Loucy (cell line): ENCODE measurements around the gene CARS2.

Experiments used
- H2AFZ ChIP-seq: fragments of 200-600 bp; sonication (generic); 2 replicates; pipeline ENCODE4 v1.6.0; 2016; ENCODE audit warnings: antibody characterized with exemption, mild to moderate bottlenecking, low read length, moderate library complexity
- H3F3A ChIP-seq: fragments of 200-600 bp; 2 replicates; pipeline ENCODE4 v1.6.0; 2016; ENCODE audit warnings: antibody characterized with exemption, low read depth, mild to moderate bottlenecking
- H3K27me3 ChIP-seq: fragments of 200-600 bp; sonication (generic); 2 replicates; pipeline ENCODE4 v1.6.1; 2014; ENCODE audit warnings: low read length, mild to moderate bottlenecking; ENCODE audit not compliant: insufficient read depth, poor library complexity, severe bottlenecking
- H3K36me3 ChIP-seq: fragments of 200-600 bp; sonication (generic); 2 replicates; pipeline ENCODE4 v1.6.1; 2016; ENCODE audit warnings: low read length; ENCODE audit not compliant: insufficient read depth
- H3K4me1 ChIP-seq: fragments of 200-600 bp; sonication (generic); 2 replicates; pipeline ENCODE4 v1.5.1; 2014; ENCODE audit warnings: low read length, mild to moderate bottlenecking; ENCODE audit not compliant: insufficient read depth, poor library complexity, severe bottlenecking
- H3K4me2 ChIP-seq: fragments of 200-600 bp; sonication (generic); 2 replicates; pipeline ENCODE4 v1.6.0; 2014; ENCODE audit warnings: antibody characterized with exemption, low read length, low read depth, mild to moderate bottlenecking; ENCODE audit not compliant: poor library complexity, severe bottlenecking
- H3K4me3 ChIP-seq: fragments of 200-600 bp; sonication (generic); 2 replicates; pipeline ENCODE4 v1.5.1; 2014; ENCODE audit warnings: low read length, mild to moderate bottlenecking, mixed read lengths; ENCODE audit not compliant: poor library complexity, severe bottlenecking
- H3K79me2 ChIP-seq: fragments of 200-600 bp; sonication (generic); 2 replicates; pipeline ENCODE4 v1.6.1; 2014; ENCODE audit warnings: low read length; ENCODE audit not compliant: insufficient read depth
- H3K9ac ChIP-seq: fragments of 200-600 bp; sonication (generic); 2 replicates; pipeline ENCODE4 v1.6.0; 2014; ENCODE audit warnings: mild to moderate bottlenecking, low read depth, low read length, moderate library complexity; ENCODE audit not compliant: poor library complexity, severe bottlenecking
- H3K9me2 ChIP-seq: fragments of 200-600 bp; sonication (generic); replicated peaks from 2 replicates; pipeline ENCODE4 v1.6.1; 2016; ENCODE audit warnings: low read depth, low read length, mixed read lengths
- H3K9me3 ChIP-seq: fragments of 200-600 bp; sonication (generic); 2 replicates; pipeline ENCODE4 v1.6.1; 2014; ENCODE audit warnings: mild to moderate bottlenecking, antibody characterized with exemption, low read length, low read depth; ENCODE audit not compliant: insufficient read depth
- H4K20me1 ChIP-seq: fragments of 200-600 bp; sonication (generic); 2 replicates; pipeline ENCODE4 v1.6.0; 2014; ENCODE audit warnings: antibody characterized with exemption, low read length, mild to moderate bottlenecking; ENCODE audit not compliant: insufficient read depth, poor library complexity, severe bottlenecking
- EZH2phosphoT487 ChIP-seq: fragments of 200-600 bp; IDR thresholded peaks from 2 replicates; pipeline ENCODE4 v1.6.1; 2018; ENCODE audit warnings: antibody characterized with exemption, mild to moderate bottlenecking, moderate library complexity, borderline replicate concordance
- TF ChIP-seq, protein P1 (sequence below): fragments of 200-600 bp; sonication (generic); conservative IDR thresholded peaks from 2 replicates; pipeline ENCODE4 v1.5.1; 2014; ENCODE audit warnings: mild to moderate bottlenecking, antibody characterized with exemption, low read length

Gene CARS2

DNA sequence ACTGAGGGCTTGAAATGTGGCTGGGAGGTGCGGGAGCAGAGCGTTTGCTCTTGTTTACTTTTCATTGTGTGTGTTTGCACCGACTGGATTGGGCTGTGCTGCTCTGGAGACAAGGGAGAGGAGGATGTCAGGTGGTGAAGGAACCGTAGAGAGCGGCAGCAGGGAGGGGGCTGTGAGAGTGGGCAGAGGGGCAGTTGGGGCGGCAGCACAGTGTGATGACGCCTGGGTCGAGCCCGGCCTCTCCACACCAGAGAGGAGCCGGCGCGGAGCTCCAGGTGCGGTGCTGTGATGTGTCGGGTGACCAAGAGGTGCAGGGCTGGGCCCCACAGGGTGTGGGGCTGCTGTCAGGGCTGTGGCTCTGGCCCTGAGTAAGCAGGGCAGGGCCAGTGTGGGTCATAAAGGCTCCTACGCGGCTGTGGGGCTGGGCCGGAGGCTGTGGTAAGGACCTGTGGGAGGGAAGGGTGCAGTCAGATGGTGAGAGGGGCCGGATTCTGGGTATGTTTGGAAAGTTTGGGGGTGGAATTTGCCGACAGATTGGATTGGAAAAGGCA, 80.1 kb downstream of the CARS2 start:
- H3K27me3 ChIP-seq: no peaks in the 10 kb centered on the region
- TF ChIP-seq EZH2phosphoT487: no peak
- TF ChIP-seq, protein P1, sequence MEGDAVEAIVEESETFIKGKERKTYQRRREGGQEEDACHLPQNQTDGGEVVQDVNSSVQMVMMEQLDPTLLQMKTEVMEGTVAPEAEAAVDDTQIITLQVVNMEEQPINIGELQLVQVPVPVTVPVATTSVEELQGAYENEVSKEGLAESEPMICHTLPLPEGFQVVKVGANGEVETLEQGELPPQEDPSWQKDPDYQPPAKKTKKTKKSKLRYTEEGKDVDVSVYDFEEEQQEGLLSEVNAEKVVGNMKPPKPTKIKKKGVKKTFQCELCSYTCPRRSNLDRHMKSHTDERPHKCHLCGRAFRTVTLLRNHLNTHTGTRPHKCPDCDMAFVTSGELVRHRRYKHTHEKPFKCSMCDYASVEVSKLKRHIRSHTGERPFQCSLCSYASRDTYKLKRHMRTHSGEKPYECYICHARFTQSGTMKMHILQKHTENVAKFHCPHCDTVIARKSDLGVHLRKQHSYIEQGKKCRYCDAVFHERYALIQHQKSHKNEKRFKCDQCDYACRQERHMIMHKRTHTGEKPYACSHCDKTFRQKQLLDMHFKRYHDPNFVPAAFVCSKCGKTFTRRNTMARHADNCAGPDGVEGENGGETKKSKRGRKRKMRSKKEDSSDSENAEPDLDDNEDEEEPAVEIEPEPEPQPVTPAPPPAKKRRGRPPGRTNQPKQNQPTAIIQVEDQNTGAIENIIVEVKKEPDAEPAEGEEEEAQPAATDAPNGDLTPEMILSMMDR: no peak
- no peak overlapping the region for H3K4me3 ChIP-seq
- peaks cover 52% of the 10 kb centered on the region; the same call in 1 of the 2 replicates for H3K36me3 ChIP-seq
- no peak overlapping the region for H3K9ac ChIP-seq
- no peak overlapping the region for H3K4me2 ChIP-seq
- H3K9me3 ChIP-seq: no peaks in the 10 kb centered on the region
- no peak overlapping the region for H2AFZ ChIP-seq
- H4K20me1 ChIP-seq: peaks cover 12% of the 10 kb centered on the region
- H3F3A ChIP-seq: no peaks in the 10 kb centered on the region
- H3K4me1 ChIP-seq: no peaks in the 10 kb centered on the region
- H3K9me2 ChIP-seq: no peaks in the 10 kb centered on the region
- peaks cover 40% of the 10 kb centered on the region for H3K79me2 ChIP-seq

DNA sequence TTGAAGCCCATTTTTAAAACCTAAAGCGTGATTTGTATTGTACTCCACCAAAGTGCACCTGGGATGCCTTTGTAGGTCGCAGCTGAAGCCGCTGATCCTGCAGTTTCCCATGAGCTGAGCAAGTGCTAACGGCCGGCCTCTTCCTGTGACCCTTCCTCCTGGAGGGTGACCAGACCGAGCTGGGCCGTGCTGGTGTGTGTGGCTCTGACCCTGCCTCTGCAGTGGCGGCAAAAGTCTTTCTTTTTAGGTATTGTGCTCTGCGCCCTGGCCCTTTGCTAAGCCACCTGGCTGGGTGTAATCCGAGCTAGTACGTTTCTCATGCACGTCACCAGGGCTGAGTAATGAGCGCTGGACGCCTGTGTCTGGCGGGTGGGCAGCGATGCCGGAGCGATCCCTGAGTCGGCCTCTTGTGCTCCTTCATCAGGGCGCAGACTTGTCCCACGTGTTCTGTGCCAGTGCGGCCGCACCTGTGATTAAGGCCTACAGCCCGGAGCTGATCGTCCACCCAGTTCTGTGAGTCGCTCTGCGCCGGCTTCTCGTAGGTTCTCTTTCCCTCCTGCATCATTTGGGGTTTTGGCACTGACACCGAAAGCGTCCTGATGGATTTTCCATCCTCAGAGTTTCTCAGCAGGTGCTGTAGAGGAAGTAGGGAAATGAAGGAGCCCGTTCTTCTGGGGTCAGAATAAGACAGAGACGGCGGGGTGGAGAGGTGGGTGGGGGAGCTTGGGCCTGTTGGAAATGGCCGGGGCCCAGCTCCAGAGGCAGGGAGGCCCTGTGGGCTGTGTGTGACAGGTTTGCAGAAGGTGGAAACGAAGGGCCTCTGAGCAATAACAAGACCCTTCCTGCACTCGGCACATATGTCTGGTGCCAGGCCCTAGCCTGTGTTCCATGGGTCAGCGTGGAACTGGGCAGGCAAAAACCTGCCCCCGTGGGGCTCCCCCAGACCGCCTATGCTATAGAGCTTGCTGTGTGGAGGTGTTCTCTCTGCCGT, 80.9 kb downstream of the CARS2 start:
- H3K4me1 ChIP-seq: no peaks in the 10 kb centered on the region
- TF ChIP-seq EZH2phosphoT487: no peak
- TF ChIP-seq, protein P1: no peak
- H4K20me1 ChIP-seq: peaks cover 12% of the 10 kb centered on the region
- H3K79me2 ChIP-seq: peaks cover 48% of the 10 kb centered on the region
- H2AFZ ChIP-seq: no peak overlapping the region
- H3K9me3 ChIP-seq: no peaks in the 10 kb centered on the region
- H3K4me3 ChIP-seq: no peak overlapping the region
- no peak overlapping the region for H3K4me2 ChIP-seq
- no peak overlapping the region for H3K9ac ChIP-seq
- H3K36me3 ChIP-seq: peaks cover 52% of the 10 kb centered on the region; the same call in 1 of the 2 replicates
- H3K9me2 ChIP-seq: no peaks in the 10 kb centered on the region
- H3F3A ChIP-seq: no peaks in the 10 kb centered on the region
- H3K27me3 ChIP-seq: no peaks in the 10 kb centered on the region

DNA sequence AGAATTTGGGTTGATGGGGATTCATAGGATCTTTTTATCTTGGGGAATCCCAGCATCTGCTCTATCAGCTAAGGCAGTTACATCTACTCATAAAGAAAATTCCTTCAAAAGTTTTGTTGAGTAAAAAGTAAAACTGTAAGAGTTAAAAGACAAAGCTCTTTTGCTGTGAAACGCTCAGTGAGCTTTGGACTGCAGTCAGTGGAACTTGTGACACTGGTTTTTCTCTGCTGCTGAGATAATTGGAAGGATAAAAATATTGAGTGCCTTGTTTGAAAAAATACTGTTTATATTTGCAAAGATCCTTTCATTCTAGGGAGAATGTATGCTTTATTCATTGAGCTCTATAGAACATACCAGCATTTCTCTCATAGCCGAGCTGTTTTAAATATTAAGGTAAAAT, 85.3 kb downstream of the CARS2 start:
- H3K9me2 ChIP-seq: no peaks in the 10 kb centered on the region
- H4K20me1 ChIP-seq: peaks cover 24% of the 10 kb centered on the region
- H3K4me2 ChIP-seq: no peak overlapping the region
- H3K79me2 ChIP-seq: peaks cover 83% of the 10 kb centered on the region
- H2AFZ ChIP-seq: no peak overlapping the region
- no peaks in the 10 kb centered on the region for H3K9me3 ChIP-seq
- no peaks in the 10 kb centered on the region for H3F3A ChIP-seq
- H3K36me3 ChIP-seq: peaks cover 28% of the 10 kb centered on the region; the same call in 1 of the 2 replicates
- no peak overlapping the region for H3K9ac ChIP-seq
- H3K4me1 ChIP-seq: peaks cover 23% of the 10 kb centered on the region
- no peak overlapping the region for H3K4me3 ChIP-seq
- peaks cover 4% of the 10 kb centered on the region for H3K27me3 ChIP-seq
- TF ChIP-seq EZH2phosphoT487: no peak
- TF ChIP-seq, protein P1: no peak
